Bronchial epithelial cell (primary cell): Measurements from ENCODE around the gene UBE2H. TPM values are rescaled to one million over a fixed set of nuclear protein-coding genes. Genes with fewer than 3 reads are reported as not detected.

Experiments
- DNase-seq: peaks from one replicate; pipeline ENCODE4 v3.0.0-alpha.2; 2010; ENCODE audit warnings: low read depth
- FAIRE-seq: peaks from 2 replicates; lab custom pipeline; 2011; peaks lifted over from hg19 to GRCh38; lab: Jason Lieb, UNC
- H3K27me3 ChIP-seq: 2 replicates; pipeline ENCODE4 v1.5.1; 2011; ENCODE audit warnings: low read length; ENCODE audit not compliant: control insufficient read depth, insufficient read depth
- H3K36me3 ChIP-seq: 2 replicates; pipeline ENCODE4 v1.5.1; 2011; ENCODE audit warnings: low read length; ENCODE audit not compliant: control insufficient read depth, insufficient read depth
- H3K4me3 ChIP-seq: 2 replicates; pipeline ENCODE4 v1.5.1; 2011; ENCODE audit warnings: mild to moderate bottlenecking, low read depth, low read length, control low read depth
- CTCF ChIP-seq: IDR thresholded peaks from 2 replicates; pipeline ENCODE4 v1.5.1; 2011; ENCODE audit warnings: mild to moderate bottlenecking, moderate library complexity, low read length, control low read depth, inconsistent platforms; ENCODE audit not compliant: insufficient read depth, severe bottlenecking
- total RNA-seq: library from RNA; depleted of rRNA; stranded (reverse); fragments of >200 nt; gene quantifications from 2 replicates; pipeline ENCODE4 v1.2.1, GENCODE V29; 2014

UBE2H gene
- total RNA-seq, 1 donor from 2014 or later, result 50.0 TPM

- H3K36me3 ChIP-seq, result peaks cover 5% of the 10 kb centered on the region
These were observed 63.5 kb downstream of the UBE2H start for GRCh38 chr7:129889133-129889844.

GRCh38 chr7:129887865-129888264 lies 64.9 kb downstream of the UBE2H start:
- DNase-seq, result no peak
- H3K4me3 ChIP-seq, result no peak overlapping the region
- TF ChIP-seq CTCF, result no peak
- no peak for FAIRE-seq
- peaks cover 5% of the 10 kb centered on the region for H3K36me3 ChIP-seq
- H3K27me3 ChIP-seq, result no peaks in the 10 kb centered on the region

More at GRCh38 chr7:129889133-129889844, 63.5 kb downstream of the UBE2H start:
- no peaks in the 10 kb centered on the region for H3K27me3 ChIP-seq
- H3K4me3 ChIP-seq, result no peak overlapping the region
- FAIRE-seq (no peak), DNase-seq (no peak)
- no peak for TF ChIP-seq CTCF

GRCh38 chr7:129886818-129887186 lies 66.0 kb downstream of the UBE2H start:
- no peak for TF ChIP-seq CTCF
- peaks cover 5% of the 10 kb centered on the region for H3K36me3 ChIP-seq
- DNase-seq (no peak), FAIRE-seq (no peak)
- H3K4me3 ChIP-seq, result no peak overlapping the region
- no peaks in the 10 kb centered on the region for H3K27me3 ChIP-seq

GRCh38 chr7:129886167-129886817 lies 66.5 kb downstream of the UBE2H start:
- peaks cover 5% of the 10 kb centered on the region for H3K36me3 ChIP-seq
- TF ChIP-seq CTCF, result no peak
- no peak for FAIRE-seq
- no peak overlapping the region for H3K4me3 ChIP-seq
- DNase-seq, result no peak
- H3K27me3 ChIP-seq, result no peaks in the 10 kb centered on the region

GRCh38 chr7:129884495-129884894 lies 68.3 kb downstream of the UBE2H start:
- no peak for TF ChIP-seq CTCF
- peaks cover 4% of the 10 kb centered on the region for H3K36me3 ChIP-seq
- DNase-seq (no peak), FAIRE-seq (no peak)
- no peak overlapping the region for H3K4me3 ChIP-seq
- no peaks in the 10 kb centered on the region for H3K27me3 ChIP-seq
